GM23338 (cell line): ENCODE measurements around the gene FBRS. TPM values are rescaled to one million over a fixed set of nuclear protein-coding genes. Genes with fewer than 3 reads are reported as not detected.

Source experiments
- ATAC-seq: fragments of 200-7000 bp; cut with Tn5 transposase; 3 replicates; pipeline ENCODE4 v1.9.1; 2020
- DNase-seq: peaks from one replicate; pipeline ENCODE4 v3.0.0-alpha.2; 2015; ENCODE audit warnings: low spot score
- H2AFZ ChIP-seq: fragments of 200-600 bp; sonication (generic); 2 replicates; pipeline ENCODE4 v1.8.0; 2016; ENCODE audit warnings: antibody characterized with exemption, mild to moderate bottlenecking, moderate library complexity
- H3F3A ChIP-seq: fragments of 200-600 bp; sonication (generic); replicated peaks from 2 replicates; pipeline ENCODE4 v1.8.0; 2017; ENCODE audit warnings: antibody characterized with exemption, mixed run types, low read depth
- H3K27ac ChIP-seq: fragments of 200-600 bp; sonication (generic); 2 replicates; pipeline ENCODE4 v1.6.1; 2016; ENCODE audit warnings: low read depth
- H3K27me3 ChIP-seq: fragments of 200-600 bp; sonication (generic); 2 replicates; pipeline ENCODE4 v1.8.0; 2016; ENCODE audit warnings: mild to moderate bottlenecking, mixed run types, moderate library complexity; ENCODE audit not compliant: insufficient read depth
- H3K36me3 ChIP-seq: fragments of 200-600 bp; sonication (generic); 2 replicates; pipeline ENCODE4 v1.8.0; 2016; ENCODE audit warnings: mild to moderate bottlenecking; ENCODE audit not compliant: insufficient read depth
- H3K4me1 ChIP-seq: fragments of 200-600 bp; sonication (generic); 2 replicates; pipeline ENCODE4 v1.8.0; 2016; ENCODE audit warnings: mild to moderate bottlenecking, moderate library complexity; ENCODE audit not compliant: insufficient read depth
- H3K4me2 ChIP-seq: fragments of 200-600 bp; sonication (generic); 2 replicates; pipeline ENCODE4 v1.7.1; 2017; ENCODE audit warnings: mixed run types
- H3K4me3 ChIP-seq: fragments of 200-600 bp; sonication (generic); 2 replicates; pipeline ENCODE4 v1.6.1; 2016; ENCODE audit warnings: mixed run types
- H3K79me2 ChIP-seq: fragments of 200-600 bp; sonication (generic); replicated peaks from 2 replicates; pipeline ENCODE4 v1.8.0; 2017; ENCODE audit warnings: mild to moderate bottlenecking; ENCODE audit not compliant: insufficient read depth
- H3K9me2 ChIP-seq: fragments of 200-600 bp; sonication (generic); 2 replicates; pipeline ENCODE4 v1.8.0; 2017; ENCODE audit not compliant: insufficient read depth
- H4K20me1 ChIP-seq: fragments of 200-600 bp; sonication (generic); replicated peaks from 2 replicates; pipeline ENCODE4 v1.8.0; 2017; ENCODE audit warnings: mild to moderate bottlenecking; ENCODE audit not compliant: insufficient read depth
- H3K27ac Mint-ChIP-seq: 2 replicates; pipeline ENCODE4 v1.8.0; 2020; ENCODE audit warnings: inconsistent platforms, mild to moderate bottlenecking, moderate library complexity, mixed read lengths
- H3K27me3 Mint-ChIP-seq: 3 replicates; pipeline ENCODE4 v1.8.0; 2022; ENCODE audit warnings: low read depth, mild to moderate bottlenecking, moderate library complexity, mixed read lengths, inconsistent platforms; ENCODE audit not compliant: insufficient read depth, poor library complexity
- H3K36me3 Mint-ChIP-seq: 3 replicates; pipeline ENCODE4 v1.8.0; 2021; ENCODE audit warnings: low read depth, mild to moderate bottlenecking, inconsistent platforms, moderate library complexity, mixed read lengths
- H3K4me1 Mint-ChIP-seq: 3 replicates; pipeline ENCODE4 v1.8.0; 2020; ENCODE audit warnings: mild to moderate bottlenecking, inconsistent platforms, mixed read lengths
- H3K4me3 Mint-ChIP-seq: 3 replicates; pipeline ENCODE4 v1.8.0; 2021; ENCODE audit warnings: moderate library complexity, mild to moderate bottlenecking, inconsistent platforms, mixed read lengths
- H3K9me3 Mint-ChIP-seq: 3 replicates; pipeline ENCODE4 v1.8.0; 2020; ENCODE audit warnings: moderate library complexity, mild to moderate bottlenecking, inconsistent platforms, mixed read lengths
- CREB1 ChIP-seq: fragments of 250-450 bp; sonication (Bioruptor Pico); IDR thresholded peaks from 2 replicates; pipeline ENCODE4 v1.5.0; 2020; ENCODE audit warnings: low read depth, mild to moderate bottlenecking, moderate library complexity
- ETS1 ChIP-seq: IDR thresholded peaks from 2 replicates; pipeline ENCODE4 v1.6.1; 2016; ENCODE audit warnings: antibody characterized with exemption
- EZH2 ChIP-seq: fragments of 200-600 bp; sonication (generic); IDR thresholded peaks from one replicate; pipeline ENCODE4 v1.8.0; 2017; ENCODE audit warnings: antibody characterized with exemption, mild to moderate bottlenecking, low read depth; ENCODE audit not compliant: unreplicated experiment
- EZH2phosphoT487 ChIP-seq: fragments of 200-600 bp; sonication (generic); IDR thresholded peaks from one replicate; pipeline ENCODE4 v1.8.1; 2018; ENCODE audit warnings: antibody characterized with exemption; ENCODE audit not compliant: unreplicated experiment
- JUNB ChIP-seq: IDR thresholded peaks from one replicate; pipeline ENCODE4 v1.6.1; 2016; ENCODE audit warnings: antibody characterized with exemption; ENCODE audit not compliant: unreplicated experiment
- NANOG ChIP-seq: IDR thresholded peaks from 2 replicates; pipeline ENCODE4 v1.6.1; 2016; ENCODE audit warnings: antibody characterized with exemption, borderline replicate concordance
- ZNF114 ChIP-seq: fragments of 250-450 bp; sonication (Bioruptor Pico); IDR thresholded peaks from 2 replicates; pipeline ENCODE4 v1.5.0; 2020; ENCODE audit warnings: mild to moderate bottlenecking, moderate library complexity
- ZNF331 ChIP-seq: fragments of 250-450 bp; sonication (Bioruptor Pico); IDR thresholded peaks from 2 replicates; pipeline ENCODE4 v1.5.0; 2020; ENCODE audit warnings: low read depth, mild to moderate bottlenecking, moderate library complexity
- polyA plus RNA-seq: library from polyadenylated mRNA; unstranded; fragments of >200 nt; fragmentation: Nextera tagmentation; extraction: Ambion mirVana; gene quantifications from 2 replicates; pipeline ENCODE4 v1.2.1, GENCODE V29; 2016
- total RNA-seq: library from RNA; depleted of rRNA; stranded (reverse); fragments of >200 nt; shearing (Covaris generic); gene quantifications from 2 replicates; pipeline ENCODE4 v1.2.3, GENCODE V29; 2014
- TF ChIP-seq, protein P1 (sequence below), 2 experiments: fragments of 200-600 bp in 1 of 2; sonication (generic) in 1 of 2; conservative IDR thresholded peaks; 2 replicates each; pipeline versions ENCODE4 v1.5.1 to v1.6.1; 2016 to 2017; ENCODE audit warnings: antibody characterized with exemption in 2 of 2, low read depth in 2 of 2, mild to moderate bottlenecking in 2 of 2, moderate library complexity in 1 of 2
- TF ChIP-seq, protein P2 (sequence below): fragments of 250-450 bp; sonication (Bioruptor Pico); IDR thresholded peaks from 2 replicates; pipeline ENCODE4 v1.5.0; 2020; ENCODE audit warnings: mild to moderate bottlenecking, moderate library complexity

Gene FBRS
- total and polyA plus RNA-seq, 2 experiments from 2014 or later: 2.3 to 7.2 TPM

DNA sequence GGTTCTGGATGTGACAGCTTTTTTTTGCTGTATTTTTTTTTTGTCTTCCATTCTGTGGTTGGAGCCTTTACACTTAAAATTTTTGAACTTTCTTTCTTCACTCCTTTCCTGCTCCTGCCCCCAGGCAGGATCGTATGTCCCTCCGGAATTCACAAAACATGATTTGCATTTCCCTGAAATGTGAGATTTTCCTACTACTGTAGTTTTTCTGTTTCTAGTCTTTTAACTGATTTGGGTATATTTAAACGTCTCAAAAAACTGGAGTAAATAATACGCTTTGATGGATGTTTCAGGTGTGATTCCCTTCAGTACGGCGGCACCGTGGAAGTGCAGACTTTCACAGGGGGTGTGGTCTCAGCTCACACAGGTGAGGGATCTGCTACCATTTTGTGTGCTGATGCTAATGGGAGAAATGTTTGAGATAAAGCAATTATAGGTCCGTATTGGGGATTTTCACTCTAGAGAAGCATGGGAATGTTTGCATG lies 41.4 kb downstream of the FBRS start:
- Mint-ChIP-seq H3K4me3 (peak overlapping the region; percentile 97), H3K4me1 (peaks cover 19% of the 10 kb centered on the region), H3K27ac (peak overlapping the region; percentile 98), H3K9me3 (no peaks in the 10 kb centered on the region; the same call in 1 of the 3 replicates), H3K27me3 (peaks cover 40% of the 10 kb centered on the region), H3K36me3 (peaks cover 50% of the 10 kb centered on the region)
- peak overlapping the region; percentile 98 for H3K4me3 ChIP-seq
- H2AFZ ChIP-seq: no peak overlapping the region
- H3K27me3 ChIP-seq: peaks cover 31% of the 10 kb centered on the region
- ATAC-seq (no peak), DNase-seq (no peak)
- TF ChIP-seq, protein P1, sequence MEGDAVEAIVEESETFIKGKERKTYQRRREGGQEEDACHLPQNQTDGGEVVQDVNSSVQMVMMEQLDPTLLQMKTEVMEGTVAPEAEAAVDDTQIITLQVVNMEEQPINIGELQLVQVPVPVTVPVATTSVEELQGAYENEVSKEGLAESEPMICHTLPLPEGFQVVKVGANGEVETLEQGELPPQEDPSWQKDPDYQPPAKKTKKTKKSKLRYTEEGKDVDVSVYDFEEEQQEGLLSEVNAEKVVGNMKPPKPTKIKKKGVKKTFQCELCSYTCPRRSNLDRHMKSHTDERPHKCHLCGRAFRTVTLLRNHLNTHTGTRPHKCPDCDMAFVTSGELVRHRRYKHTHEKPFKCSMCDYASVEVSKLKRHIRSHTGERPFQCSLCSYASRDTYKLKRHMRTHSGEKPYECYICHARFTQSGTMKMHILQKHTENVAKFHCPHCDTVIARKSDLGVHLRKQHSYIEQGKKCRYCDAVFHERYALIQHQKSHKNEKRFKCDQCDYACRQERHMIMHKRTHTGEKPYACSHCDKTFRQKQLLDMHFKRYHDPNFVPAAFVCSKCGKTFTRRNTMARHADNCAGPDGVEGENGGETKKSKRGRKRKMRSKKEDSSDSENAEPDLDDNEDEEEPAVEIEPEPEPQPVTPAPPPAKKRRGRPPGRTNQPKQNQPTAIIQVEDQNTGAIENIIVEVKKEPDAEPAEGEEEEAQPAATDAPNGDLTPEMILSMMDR (conservative IDR thresholded peaks at IDR 0.05; ENCODE audit: low read depth in 2 of 2): no peak
- TF ChIP-seq ZNF331 (CRISPR knock-in tag): no peak
- no peak for TF ChIP-seq JUNB
- TF ChIP-seq NANOG: no peak
- H3K4me2 ChIP-seq: peak overlapping the region; percentile 78
- H3K36me3 ChIP-seq: peaks cover 44% of the 10 kb centered on the region
- H3F3A ChIP-seq: peaks cover 21% of the 10 kb centered on the region
- H4K20me1 ChIP-seq: peaks cover 35% of the 10 kb centered on the region
- peak overlapping the region; percentile 100 for H3K27ac ChIP-seq
- H3K79me2 ChIP-seq: peaks cover 32% of the 10 kb centered on the region
- H3K4me1 ChIP-seq: peaks cover 14% of the 10 kb centered on the region
- H3K9me2 ChIP-seq: no peaks in the 10 kb centered on the region

DNA sequence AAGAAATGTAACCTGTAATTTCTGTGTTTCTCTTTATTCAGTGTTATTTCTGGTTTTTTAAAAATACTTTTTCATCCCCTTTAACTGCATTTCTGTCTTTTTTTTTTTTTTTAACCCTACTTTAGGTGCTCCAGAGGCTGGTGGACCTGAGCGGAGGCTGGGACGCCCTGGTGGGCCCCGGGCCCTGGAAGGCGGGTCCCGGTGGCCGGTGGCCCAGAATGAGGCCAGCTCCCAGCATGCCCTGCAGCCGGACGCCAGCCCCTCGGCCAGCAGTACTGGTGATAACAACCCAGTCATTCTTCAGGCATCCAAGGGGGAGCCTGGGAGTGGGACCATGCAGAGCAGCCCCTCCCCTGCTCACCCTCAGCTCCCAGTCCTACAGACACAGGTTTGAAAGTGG lies 42.3 kb downstream of the FBRS start:
- H3K9me2 ChIP-seq: no peaks in the 10 kb centered on the region
- H3K4me2 ChIP-seq: no peak overlapping the region
- peaks cover 48% of the 10 kb centered on the region for H3K36me3 ChIP-seq
- ATAC-seq: no peak
- H3F3A ChIP-seq: peaks cover 21% of the 10 kb centered on the region
- H3K4me3 ChIP-seq: no peak overlapping the region
- H4K20me1 ChIP-seq: peaks cover 32% of the 10 kb centered on the region
- no peaks in the 10 kb centered on the region; the same call in 1 of the 3 replicates for H3K9me3 Mint-ChIP-seq
- peaks cover 19% of the 10 kb centered on the region for H3K4me1 Mint-ChIP-seq
- H3K27me3 Mint-ChIP-seq: peaks cover 32% of the 10 kb centered on the region
- no peak overlapping the region for H3K27ac ChIP-seq
- no peak for DNase-seq
- H3K36me3 Mint-ChIP-seq: peaks cover 56% of the 10 kb centered on the region
- H2AFZ ChIP-seq: no peak overlapping the region
- no peak overlapping the region for H3K27ac Mint-ChIP-seq
- peaks cover 23% of the 10 kb centered on the region for H3K27me3 ChIP-seq
- H3K4me1 ChIP-seq: peaks cover 14% of the 10 kb centered on the region
- H3K4me3 Mint-ChIP-seq: peak overlapping the region; percentile 97; the same call in 2 of the 3 replicates
- H3K79me2 ChIP-seq: peaks cover 32% of the 10 kb centered on the region
- TF ChIP-seq JUNB (no peak), ETS1 (no peak), CREB1 (CRISPR knock-in tag) (no peak), EZH2 (no peak), NANOG (no peak), EZH2phosphoT487 (no peak), ZNF114 (CRISPR knock-in tag) (no peak)
- TF ChIP-seq, protein P2, sequence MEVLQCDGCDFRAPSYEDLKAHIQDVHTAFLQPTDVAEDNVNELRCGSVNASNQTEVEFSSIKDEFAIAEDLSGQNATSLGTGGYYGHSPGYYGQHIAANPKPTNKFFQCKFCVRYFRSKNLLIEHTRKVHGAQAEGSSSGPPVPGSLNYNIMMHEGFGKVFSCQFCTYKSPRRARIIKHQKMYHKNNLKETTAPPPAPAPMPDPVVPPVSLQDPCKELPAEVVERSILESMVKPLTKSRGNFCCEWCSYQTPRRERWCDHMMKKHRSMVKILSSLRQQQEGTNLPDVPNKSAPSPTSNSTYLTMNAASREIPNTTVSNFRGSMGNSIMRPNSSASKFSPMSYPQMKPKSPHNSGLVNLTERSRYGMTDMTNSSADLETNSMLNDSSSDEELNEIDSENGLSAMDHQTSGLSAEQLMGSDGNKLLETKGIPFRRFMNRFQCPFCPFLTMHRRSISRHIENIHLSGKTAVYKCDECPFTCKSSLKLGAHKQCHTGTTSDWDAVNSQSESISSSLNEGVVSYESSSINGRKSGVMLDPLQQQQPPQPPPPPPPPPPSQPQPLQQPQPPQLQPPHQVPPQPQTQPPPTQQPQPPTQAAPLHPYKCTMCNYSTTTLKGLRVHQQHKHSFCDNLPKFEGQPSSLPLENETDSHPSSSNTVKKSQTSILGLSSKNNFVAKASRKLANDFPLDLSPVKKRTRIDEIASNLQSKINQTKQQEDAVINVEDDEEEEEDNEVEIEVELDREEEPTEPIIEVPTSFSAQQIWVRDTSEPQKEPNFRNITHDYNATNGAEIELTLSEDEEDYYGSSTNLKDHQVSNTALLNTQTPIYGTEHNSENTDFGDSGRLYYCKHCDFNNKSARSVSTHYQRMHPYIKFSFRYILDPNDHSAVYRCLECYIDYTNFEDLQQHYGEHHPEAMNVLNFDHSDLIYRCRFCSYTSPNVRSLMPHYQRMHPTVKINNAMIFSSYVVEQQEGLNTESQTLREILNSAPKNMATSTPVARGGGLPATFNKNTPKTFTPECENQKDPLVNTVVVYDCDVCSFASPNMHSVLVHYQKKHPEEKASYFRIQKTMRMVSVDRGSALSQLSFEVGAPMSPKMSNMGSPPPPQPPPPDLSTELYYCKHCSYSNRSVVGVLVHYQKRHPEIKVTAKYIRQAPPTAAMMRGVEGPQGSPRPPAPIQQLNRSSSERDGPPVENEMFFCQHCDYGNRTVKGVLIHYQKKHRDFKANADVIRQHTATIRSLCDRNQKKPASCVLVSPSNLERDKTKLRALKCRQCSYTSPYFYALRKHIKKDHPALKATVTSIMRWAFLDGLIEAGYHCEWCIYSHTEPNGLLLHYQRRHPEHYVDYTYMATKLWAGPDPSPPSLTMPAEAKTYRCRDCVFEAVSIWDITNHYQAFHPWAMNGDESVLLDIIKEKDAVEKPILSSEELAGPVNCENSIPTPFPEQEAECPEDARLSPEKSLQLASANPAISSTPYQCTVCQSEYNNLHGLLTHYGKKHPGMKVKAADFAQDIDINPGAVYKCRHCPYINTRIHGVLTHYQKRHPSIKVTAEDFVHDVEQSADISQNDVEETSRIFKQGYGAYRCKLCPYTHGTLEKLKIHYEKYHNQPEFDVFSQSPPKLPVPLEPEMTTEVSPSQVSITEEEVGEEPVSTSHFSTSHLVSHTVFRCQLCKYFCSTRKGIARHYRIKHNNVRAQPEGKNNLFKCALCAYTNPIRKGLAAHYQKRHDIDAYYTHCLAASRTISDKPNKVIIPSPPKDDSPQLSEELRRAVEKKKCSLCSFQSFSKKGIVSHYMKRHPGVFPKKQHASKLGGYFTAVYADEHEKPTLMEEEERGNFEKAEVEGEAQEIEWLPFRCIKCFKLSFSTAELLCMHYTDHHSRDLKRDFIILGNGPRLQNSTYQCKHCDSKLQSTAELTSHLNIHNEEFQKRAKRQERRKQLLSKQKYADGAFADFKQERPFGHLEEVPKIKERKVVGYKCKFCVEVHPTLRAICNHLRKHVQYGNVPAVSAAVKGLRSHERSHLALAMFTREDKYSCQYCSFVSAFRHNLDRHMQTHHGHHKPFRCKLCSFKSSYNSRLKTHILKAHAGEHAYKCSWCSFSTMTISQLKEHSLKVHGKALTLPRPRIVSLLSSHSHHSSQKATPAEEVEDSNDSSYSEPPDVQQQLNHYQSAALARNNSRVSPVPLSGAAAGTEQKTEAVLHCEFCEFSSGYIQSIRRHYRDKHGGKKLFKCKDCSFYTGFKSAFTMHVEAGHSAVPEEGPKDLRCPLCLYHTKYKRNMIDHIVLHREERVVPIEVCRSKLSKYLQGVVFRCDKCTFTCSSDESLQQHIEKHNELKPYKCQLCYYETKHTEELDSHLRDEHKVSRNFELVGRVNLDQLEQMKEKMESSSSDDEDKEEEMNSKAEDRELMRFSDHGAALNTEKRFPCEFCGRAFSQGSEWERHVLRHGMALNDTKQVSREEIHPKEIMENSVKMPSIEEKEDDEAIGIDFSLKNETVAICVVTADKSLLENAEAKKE (CRISPR knock-in tag): no peak
